HG02970 (cell line): ENCODE measurements around the gene ADAMTSL1.
A peak's percentile ranks its signal among the peaks of the same experiment; 100 is the strongest.

ENCODE experiments used
- ATAC-seq: cut with Tn5 transposase; IDR thresholded peaks from one replicate; pipeline ENCODE4 v1.9.1; 2021; ENCODE audit warnings: mild to moderate bottlenecking, moderate library complexity, moderate number of reproducible peaks; ENCODE audit not compliant: unreplicated experiment, low FRiP score

ADAMTSL1 gene

DNA sequence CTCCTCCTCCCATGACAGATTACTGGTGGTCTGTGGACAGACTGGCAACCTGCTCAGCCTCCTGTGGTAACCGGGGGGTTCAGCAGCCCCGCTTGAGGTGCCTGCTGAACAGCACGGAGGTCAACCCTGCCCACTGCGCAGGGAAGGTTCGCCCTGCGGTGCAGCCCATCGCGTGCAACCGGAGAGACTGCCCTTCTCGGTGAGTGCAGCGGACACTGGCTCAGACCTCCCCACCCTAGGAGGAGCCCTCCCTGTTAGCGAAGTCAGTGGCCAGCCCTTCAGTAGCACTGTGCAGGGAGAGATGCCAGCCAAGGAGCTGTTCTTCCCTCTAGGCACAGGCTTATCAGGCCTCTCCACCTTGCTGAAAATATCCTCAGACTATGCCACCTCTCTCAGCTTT lies 415.6 kb downstream of the ADAMTSL1 start:
- ATAC-seq = no peak

DNA sequence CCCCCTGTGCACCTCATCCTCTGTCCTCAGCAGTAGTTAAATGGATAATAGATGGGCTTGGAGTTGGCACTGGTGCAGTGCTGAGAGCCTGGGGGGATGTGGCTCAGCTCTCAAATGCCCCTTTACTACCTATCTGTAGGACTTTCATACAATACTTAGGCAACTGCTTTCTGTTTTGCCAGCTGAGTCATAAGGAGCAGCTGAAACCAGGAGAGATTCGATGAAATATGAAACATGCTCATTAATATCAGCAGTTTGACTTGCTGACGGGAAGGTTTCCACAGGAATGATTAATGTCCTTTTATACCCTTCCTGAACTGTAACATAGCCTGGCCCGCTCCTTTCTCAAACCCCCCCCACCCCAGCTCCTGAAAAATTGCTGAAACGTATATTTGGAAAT lies 416.4 kb downstream of the ADAMTSL1 start:
- peak; percentile 45 for ATAC-seq

DNA sequence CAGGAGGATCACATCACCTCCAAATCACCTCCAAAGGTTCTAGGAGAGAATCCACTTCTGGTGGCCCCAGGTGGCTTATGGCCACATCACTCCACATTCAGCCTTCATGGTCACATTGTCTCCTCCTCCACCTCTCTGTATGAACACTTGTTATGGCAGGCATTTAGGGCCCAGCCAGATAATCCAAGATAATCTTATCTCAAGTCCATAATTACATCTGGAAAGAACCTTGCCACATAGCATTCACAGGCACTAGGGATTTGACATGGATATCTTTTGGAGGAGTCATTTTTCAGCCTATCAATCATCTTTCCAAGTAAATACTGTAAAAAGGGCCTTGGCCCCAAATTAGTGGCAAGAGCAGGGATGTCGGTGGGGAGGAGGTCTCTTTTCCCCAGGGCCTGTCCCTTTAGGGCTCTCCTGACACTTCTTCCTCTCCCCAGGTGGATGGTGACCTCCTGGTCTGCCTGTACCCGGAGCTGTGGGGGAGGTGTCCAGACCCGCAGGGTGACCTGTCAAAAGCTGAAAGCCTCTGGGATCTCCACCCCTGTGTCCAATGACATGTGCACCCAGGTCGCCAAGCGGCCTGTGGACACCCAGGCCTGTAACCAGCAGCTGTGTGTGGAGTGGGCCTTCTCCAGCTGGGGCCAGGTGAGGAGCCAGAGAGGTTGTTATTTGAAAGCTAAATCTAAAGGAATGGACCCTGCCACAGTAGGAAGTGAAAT lies 418.2 kb downstream of the ADAMTSL1 start:
- ATAC-seq = no peak

DNA sequence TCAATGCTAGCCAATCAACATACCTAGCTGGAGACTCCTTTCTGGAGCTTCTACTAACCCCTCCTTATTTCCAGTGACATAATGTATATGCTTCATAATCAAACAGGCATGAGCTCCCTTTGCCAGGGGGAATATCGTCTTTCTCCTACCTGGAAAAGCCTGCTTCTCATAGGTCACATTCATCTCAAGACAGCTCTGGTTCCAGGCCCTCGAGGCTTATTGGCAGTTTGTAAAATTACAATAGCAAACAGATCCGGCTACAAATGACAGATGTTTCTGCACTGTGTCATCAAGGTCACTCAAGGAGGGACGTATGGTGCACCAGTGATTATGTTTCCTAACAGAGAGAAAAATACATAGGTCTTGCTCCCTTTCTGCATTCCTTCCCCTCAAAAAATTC lies 419.1 kb downstream of the ADAMTSL1 start:
- no peak for ATAC-seq

DNA sequence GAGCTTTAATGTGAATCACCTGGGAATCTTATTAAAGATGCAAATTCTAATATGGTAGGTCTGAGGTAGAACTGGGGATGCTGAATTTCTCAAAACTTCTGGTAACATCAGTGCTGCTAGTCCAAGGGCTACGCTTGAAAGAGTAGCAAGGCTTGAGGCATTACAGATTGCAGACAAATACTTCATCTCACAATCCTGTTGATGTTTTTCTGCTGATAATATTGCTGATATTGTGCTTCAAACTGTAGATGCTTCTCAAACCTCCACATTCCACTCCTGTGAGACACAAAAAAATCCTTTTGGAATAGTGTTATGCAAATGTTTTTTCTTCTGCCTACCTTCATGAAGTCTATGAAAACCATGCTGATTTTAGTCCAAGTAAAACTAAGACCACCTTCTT lies 419.5 kb downstream of the ADAMTSL1 start:
- ATAC-seq = no peak

DNA sequence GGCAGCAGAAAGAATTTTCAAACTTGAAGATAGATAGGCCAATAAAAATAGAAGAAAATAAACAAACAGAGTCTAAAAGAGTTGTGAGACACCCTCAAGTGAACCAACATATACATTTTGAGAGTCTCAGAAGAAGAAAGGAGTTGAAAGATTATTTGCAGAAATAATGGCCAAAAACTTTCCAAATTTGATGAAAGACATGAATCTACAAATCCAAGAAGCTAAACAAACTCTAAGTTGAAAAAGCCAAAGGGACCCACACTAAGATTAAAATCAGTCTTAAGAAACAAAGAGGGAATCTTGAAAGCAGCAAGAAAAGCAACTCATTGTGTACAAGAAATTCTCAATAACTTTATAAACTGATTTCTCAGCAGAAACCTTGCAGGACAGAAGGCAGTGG lies 422.1 kb downstream of the ADAMTSL1 start:
- ATAC-seq = no peak

DNA sequence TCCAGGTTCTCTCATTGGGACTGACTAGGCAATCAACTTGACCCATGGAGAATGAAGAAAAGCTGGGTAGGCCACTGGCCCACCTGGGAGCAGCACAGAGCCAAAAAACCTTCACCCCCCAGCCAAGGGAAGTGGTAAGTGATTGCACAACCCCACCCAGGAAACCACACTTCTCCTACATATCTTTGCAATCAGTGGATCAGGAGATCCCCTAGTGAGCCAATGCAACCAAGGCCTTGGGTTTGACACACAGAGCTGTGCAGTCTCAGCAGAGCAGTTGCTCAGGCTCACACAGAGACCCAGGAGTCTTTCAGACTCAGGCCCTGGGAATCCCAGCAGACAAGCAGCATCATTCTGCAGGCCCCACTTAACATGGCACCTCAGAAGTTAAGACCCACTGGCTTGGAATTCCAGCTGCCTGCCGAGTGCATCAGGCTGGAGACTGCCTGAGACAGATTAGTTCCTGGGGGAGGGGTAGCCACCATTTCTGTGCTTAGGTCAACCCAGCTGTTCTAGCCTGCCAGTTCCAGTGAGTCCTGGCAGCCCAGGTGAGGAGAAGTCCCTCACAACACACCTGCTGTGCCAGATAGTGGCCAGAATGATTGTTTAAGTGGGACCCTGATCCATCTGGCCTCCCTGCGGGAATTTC lies 422.7 kb downstream of the ADAMTSL1 start:
- ATAC-seq = no peak

DNA sequence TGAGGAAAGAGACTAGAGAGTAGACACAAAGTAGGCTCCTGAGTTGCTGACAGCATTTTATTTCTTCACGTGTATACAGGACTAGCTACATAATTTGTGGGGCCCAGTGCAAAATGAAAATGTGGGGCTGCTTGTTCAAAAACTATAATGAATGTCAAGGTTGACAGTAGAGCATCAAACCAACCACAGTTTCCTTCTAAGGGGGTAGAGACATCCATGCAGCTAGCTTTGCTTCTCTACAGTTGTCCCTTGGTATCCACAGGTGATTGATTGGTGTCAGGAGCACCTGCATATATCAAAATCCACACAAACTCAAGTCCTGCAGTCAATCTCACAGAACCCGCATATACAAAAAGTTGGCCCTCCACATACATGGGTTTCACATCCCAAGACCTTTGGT lies 429.5 kb downstream of the ADAMTSL1 start:
- ATAC-seq = no peak

DNA sequence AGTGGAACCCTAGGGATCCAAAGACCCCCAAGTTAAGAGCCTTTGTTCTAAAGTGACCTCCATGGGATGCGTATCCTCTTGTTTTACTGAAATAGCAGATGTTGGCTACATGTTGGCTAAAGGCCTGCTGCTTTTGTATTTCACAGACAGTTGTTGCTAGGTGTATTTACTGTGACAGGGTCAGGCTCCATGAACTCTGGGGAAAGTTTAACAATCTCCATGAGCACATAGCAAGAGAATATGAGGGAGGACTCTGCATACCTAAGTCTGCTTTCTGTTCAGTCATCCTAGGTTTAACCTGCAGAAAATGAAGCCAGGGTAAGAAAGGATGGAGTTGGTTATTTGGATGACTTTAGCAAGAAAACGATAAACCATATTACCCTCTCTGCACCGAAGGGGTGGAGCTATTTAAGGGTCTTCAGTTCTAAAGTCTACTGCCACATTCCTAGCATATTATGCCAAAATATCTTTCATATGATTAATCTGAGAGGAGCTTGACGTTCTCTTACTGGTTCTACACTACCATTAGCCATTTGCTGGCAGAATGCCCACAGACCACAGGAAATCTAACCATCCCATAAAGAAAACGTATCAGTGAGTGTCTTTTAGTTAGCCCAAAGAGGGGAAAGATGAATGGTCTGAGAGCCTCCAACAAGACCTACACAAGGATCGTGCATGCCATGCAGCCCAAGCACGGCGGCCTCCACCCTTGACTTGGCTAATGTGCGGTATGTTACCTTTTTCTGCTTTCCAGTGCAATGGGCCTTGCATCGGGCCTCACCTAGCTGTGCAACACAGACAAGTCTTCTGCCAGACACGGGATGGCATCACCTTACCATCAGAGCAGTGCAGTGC lies 431.3 kb downstream of the ADAMTSL1 start:
- ATAC-seq = no peak

DNA sequence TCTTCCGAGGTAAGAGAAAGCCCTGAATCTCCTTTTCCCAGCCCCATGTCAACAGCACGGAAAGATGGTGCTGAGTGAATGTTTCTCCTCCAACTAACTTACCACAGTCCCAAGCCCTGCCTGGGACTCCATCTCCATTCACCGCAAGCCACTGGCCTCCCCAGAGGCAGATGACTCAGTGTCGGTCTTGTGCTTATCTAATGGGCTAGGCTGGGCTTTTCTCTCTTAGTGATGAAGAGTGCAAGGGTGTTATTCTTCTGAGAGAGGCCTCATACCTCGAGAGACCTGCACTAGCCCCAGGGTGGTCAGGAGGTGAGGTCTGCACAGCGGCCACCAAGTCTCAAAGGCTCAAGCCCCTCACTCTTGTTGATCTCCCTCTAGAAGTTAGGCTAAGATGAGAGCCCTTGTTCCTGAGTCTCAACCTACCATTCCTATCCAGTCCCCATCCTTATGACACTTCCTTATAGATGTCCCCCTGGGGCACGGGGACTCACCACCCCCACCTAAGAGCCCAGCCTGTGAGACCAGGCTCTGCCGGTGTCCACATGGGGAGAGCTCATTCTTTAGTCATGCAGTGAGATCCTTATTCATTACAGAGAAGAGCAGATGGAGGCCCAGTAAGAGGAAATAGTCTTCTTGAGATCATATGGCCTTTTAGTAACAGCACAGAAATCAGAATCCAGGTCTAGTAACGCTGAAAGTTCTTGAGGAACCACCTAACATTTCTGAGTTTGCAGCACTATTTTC lies 432.1 kb downstream of the ADAMTSL1 start:
- ATAC-seq = no peak

DNA sequence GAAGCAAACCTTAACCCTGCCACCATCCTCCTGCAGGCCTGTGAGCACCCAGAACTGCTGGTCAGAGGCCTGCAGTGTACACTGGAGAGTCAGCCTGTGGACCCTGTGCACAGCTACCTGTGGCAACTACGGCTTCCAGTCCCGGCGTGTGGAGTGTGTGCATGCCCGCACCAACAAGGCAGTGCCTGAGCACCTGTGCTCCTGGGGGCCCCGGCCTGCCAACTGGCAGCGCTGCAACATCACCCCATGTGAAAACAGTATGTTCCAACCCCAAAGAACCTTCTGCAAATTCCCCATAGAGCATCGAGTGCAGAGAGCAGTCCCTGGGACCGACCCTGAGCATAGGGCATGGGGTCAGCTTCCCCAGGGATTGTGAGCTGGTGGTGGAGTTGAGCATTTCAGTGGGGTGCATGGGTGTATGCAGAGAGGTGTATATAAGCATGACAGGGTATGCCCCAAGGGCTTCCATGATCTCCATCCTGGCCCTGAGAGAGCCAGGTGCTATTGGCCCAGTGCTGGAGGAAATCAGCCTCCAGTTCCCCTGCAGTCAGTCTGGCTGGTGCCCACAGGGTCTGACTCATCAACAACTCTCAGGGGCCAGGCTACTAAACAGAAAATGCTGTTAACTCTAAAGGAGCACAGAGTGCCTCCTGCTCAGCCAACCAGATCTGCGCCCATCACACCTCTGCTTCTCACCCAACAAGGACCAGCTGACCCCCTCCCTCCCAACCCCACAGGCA lies 432.9 kb downstream of the ADAMTSL1 start:
- no peak for ATAC-seq

DNA sequence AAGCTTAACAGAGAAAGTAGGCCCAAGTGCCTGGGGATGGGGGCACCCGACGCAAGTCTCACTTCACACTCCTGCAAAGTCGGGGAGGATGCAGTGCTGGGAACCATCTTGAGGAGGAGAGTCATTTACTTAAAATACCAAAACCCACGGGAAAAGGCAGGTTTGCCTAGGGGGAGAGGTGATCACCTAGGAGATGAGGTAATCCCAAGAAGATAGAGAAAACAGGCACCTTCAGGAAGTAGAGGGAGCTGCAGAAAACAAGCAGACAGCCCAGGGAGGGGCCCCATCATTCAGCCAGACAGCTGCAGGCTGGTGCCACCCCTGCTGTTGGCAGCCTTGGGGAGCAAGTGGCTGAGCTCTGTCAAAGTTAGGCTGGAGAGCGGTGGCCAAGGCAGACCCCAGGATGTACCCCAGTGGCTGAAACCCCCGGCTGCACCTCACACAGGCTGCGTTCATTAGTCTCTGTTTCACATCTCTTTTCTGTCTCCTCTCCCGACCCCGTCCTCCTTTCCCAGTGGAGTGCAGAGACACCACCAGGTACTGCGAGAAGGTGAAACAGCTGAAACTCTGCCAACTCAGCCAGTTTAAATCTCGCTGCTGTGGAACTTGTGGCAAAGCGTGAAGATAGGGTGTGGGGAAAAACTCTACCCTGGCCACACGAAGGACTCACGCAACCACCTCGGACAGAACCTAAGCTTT lies 434.1 kb downstream of the ADAMTSL1 start:
- no peak for ATAC-seq

DNA sequence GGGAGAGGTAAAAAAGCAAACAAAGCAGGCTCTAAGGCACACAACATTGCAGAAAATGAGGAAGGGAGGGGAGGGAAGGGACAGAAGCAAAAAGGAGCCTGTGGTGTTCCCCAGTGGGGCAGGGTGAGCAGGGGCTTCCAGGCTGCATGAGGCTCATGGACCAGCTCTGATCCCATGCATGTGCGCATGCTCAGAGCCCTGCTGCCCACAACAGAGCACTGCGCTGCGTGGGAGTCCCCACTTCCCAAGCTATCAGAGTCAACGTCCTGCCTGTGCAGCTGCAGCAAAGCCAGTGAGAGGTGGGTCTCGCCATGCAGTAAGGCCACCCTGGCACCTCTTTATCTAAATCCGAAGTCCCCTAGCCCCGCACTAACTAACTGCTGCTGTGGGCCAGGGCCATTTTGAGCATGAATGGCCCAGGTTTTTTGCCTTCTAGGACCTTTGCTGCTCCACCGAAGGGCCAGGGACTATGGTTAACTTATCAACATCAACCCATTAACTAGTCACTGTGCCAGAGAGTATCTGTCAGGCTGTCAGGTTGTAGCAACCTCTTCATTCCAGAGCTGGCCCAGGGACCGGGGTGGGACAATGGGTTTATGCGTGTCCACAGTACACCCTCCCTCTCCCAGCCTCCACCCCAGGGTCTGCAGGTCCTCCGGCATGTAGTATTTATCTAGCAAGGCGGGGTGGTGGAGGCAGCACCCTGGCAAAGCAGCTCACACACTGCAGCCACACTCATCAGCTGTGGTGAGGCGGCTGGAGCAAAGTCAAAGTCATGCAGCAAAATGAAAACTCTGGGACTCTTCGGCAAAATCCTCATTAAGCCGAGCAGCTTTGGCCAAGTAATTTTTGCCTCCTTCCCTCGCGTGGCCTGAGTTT lies 435.4 kb downstream of the ADAMTSL1 start:
- no peak for ATAC-seq

DNA sequence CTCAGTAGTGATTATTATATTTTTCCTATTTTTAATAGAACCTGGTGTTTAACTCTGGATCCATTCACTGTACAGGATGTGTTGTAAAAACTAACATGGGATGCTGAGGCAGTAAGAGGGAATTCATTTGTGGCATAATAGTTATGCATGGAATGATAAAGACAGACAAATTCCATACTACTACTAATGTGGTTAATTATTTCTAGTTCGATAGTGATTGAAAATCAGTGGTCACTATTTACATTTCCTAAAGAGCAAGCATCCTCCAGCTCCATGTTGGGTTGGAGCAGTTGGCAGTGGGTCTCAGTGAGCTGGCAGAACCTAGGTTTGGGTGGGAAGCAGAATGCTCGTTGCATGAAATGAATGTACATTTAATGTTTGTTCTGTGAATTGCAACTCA lies 436.5 kb downstream of the ADAMTSL1 start:
- ATAC-seq = no peak

DNA sequence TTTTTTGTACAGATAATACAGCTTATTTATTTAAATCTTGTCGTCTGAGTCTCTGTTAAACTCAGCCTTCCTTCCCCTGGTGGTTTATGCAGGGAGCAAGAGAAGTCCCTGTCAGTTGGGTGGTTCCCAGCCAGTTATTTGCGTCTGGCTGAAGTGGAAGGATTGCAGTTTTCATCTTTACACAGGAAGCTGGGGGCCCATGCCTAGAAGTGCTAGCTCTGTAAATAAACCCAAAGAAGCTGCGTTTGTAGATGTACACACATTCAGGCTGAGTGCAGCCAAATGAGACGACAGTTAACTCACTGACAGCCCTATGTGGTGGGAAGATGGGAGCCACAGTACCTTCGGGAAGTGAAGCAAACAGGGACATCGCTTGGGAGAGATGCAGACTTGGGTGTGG lies 437.0 kb downstream of the ADAMTSL1 start:
- no peak for ATAC-seq

DNA sequence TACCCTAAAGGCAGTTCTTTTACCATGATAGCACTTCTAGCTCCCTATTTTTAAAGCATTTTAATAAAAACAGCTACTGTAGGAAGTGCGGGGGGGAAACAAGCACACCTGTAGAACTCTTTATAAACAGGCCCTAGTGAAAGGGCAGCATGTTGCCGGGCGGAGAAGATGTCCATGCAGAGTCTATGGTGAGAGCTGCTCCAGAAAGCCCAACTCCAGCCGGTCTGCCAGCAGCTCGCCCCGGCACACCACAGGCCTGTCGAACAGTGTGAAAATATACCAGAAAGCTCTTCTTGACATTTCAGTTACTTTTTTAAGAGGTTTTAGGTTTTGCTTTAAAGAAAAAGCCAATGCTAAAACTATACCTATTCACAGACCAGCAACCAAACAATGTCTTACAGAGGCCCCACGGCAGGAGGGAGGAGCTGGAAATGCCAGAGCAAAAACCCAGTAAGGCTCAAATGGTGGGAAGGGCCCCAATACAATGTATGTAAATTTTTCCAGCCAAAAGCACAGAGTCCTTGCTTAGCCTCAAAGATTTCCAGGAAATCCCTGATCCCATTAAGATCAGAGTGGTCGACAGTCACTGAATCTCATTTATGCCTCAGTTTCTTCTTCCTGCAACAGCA lies 437.9 kb downstream of the ADAMTSL1 start:
- ATAC-seq = no peak

DNA sequence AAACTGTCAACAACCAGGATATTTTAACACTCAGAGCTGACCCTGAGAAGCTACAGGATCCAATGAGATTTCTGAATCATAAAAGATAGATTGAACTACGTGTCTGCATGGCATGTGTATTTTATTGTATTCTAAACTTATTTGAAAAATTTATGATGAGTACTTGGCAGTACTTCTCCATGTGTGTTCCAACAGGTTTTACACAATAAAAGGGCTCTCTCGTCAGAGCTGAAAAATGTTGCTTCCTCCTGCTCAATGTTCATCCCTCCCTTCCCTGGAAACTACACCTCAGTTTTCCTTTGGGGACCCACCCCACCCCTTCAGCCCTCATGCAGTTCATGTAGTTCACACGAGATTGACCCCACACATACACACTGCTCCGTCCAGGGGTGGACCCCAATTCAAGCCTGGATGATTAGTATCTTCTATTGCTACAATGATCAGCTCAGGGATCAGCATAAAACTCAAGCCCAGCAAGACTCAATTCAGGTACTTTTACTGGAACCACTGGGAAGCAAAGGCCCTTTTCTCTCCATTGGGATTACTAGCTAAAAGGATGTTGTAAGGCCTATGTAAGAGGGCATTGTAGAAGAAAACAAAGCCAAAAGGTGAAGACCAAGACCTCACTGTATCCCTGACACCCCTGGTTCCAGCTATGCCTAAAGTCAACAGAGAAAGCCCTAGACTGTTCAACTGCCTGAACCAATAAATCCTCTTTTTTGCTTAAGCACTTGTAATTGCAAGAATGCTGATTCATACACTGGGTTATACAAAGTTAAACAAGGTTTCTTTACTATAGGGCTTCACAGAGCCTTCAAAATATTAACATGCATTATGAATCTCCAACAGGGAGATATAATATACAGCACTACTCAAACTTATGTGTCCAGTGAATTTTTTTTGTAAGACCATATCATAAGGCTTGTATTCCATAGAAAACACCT lies 446.5 kb downstream of the ADAMTSL1 start:
- no peak for ATAC-seq
